ENCODE measurements around the gene NOXRED1.
A peak's percentile ranks its signal among the peaks of the same experiment; 100 is the strongest.
"Not testable (repeated sequence)": the region's sequence is repeated elsewhere in the genome, so short reads cannot be mapped to it uniquely, and the experiment has no call there.

NOXRED1 gene

DNA sequence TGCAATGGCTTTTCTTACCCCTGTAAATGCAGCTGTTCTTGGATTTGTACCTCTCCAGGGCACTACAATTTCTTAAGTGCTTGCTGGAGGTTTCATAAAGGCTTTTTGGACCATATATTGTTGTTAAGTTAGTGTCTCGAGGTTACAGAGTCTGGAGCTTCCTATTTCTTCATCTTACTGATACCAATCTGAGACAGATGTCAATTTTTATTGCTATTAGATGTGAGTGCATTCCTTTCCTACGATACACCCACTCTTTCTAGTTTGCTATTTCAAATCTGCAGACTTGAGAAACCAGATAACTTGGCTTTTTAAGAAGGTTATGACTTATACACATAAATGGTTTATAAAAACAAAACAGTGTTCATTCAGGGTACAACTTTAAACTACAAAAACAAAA lies 2.1 kb downstream of the NOXRED1 start:
- TF ChIP-seq, protein P1, sequence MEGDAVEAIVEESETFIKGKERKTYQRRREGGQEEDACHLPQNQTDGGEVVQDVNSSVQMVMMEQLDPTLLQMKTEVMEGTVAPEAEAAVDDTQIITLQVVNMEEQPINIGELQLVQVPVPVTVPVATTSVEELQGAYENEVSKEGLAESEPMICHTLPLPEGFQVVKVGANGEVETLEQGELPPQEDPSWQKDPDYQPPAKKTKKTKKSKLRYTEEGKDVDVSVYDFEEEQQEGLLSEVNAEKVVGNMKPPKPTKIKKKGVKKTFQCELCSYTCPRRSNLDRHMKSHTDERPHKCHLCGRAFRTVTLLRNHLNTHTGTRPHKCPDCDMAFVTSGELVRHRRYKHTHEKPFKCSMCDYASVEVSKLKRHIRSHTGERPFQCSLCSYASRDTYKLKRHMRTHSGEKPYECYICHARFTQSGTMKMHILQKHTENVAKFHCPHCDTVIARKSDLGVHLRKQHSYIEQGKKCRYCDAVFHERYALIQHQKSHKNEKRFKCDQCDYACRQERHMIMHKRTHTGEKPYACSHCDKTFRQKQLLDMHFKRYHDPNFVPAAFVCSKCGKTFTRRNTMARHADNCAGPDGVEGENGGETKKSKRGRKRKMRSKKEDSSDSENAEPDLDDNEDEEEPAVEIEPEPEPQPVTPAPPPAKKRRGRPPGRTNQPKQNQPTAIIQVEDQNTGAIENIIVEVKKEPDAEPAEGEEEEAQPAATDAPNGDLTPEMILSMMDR (IDR thresholded peaks at IDR 0.05; ENCODE audit: low read depth, low read length, missing control alignments), result no peak
- Histone ChIP-seq H3K27ac (no peak overlapping the region), H3K27me3 (replicated peaks) (no peaks in the 10 kb centered on the region), H3K36me3 (replicated peaks) (peaks cover 29% of the 10 kb centered on the region), H3K4me3 (ENCODE audit: low read depth, low read length) (no peak overlapping the region)
- DNase-seq, result no peak
- in situ Hi-C loops (cut with HindIII; ENCODE audit: low pct_ligation_motif_present, low sequenced_read_pairs), result no loop called here

DNA sequence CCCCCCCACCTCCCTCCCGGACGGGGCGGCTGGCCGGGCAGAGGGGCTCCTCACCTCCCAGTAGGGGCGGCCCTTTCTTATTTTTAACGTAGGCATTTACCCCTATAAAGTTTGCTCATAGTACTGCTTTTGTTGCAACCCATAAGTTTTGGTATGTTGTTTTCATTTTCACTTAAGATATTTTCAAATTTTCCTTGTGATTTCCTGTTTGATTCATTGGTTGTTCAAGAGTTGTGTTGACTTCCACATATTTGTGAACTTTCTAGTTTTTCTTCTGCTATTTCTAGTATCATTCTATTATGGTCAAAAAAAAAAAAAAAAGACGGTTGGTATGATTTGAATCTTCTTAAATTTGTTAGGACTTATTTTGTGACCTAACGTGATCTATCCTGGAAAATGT lies 6.5 kb downstream of the NOXRED1 start:
- TF ChIP-seq, protein P1 (IDR thresholded peaks at IDR 0.05; ENCODE audit: low read depth, low read length, missing control alignments), result no peak
- H3K4me3 ChIP-seq (ENCODE audit: low read depth, low read length), result no peak overlapping the region
- no peaks in the 10 kb centered on the region for H3K27me3 ChIP-seq (replicated peaks)
- DNase-seq, result no peak
- no peak overlapping the region for H3K27ac ChIP-seq
- H3K36me3 ChIP-seq (replicated peaks), result no peaks in the 10 kb centered on the region
- in situ Hi-C loops (cut with HindIII; ENCODE audit: low pct_ligation_motif_present, low sequenced_read_pairs), result no loop called here

DNA sequence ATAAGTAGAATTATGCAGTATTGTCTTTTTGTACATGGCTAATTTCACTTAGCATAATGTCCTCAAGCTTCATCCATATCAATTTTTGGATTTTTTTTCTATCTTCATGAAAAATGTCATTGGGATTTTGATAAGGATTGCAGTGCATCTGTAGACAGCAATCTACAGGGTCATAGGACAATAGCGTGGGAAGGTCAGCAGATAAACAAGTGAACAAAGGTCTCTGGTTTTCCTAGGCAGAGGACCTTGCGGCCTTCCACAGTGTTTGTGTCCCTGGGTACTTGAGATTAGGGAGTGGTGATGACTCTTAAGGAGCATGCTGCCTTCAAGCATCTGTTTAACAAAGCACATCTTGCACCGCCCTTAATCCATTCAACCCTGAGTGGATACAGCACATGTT lies 7.2 kb downstream of the NOXRED1 start:
- in situ Hi-C loops (cut with HindIII; ENCODE audit: low pct_ligation_motif_present, low sequenced_read_pairs); H3K4me3 ChIP-seq (ENCODE audit: low read depth, low read length); H3K27me3 ChIP-seq (replicated peaks); DNase-seq; H3K36me3 ChIP-seq (replicated peaks); H3K27ac ChIP-seq: not testable (repeated sequence)

DNA sequence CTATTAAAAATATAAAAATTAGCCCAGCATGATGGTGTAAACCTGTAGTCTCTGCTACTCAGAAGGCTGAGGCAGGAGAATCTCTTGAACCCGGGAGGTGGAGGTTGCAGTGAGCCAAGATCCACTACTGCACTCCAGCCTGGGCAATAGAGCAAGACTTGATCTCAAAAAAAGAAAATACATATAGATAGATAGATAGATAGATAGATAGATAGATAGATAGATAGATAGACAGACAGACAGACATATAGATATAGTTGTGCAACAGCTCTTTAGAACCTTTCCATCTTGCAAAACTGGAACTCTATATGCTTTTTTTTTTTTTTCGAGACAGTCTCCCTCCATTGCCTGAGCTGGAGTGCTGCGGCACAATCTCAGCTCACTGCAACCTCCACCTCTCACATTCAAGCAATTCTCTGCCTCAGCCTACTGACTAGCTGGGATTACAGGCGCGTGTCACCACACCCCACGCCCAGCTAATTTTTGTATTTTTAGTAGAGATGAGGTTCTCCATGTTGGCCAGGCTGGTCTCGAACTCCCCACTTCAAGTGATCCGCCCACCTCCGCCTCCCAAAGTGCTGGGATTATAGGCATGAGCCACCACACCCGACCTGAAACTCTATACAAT lies 7.8 kb downstream of the NOXRED1 start:
- DNase-seq; H3K27ac ChIP-seq; in situ Hi-C loops (cut with HindIII; ENCODE audit: low pct_ligation_motif_present, low sequenced_read_pairs); H3K27me3 ChIP-seq (replicated peaks); H3K4me3 ChIP-seq (ENCODE audit: low read depth, low read length); H3K36me3 ChIP-seq (replicated peaks): not testable (repeated sequence)

DNA sequence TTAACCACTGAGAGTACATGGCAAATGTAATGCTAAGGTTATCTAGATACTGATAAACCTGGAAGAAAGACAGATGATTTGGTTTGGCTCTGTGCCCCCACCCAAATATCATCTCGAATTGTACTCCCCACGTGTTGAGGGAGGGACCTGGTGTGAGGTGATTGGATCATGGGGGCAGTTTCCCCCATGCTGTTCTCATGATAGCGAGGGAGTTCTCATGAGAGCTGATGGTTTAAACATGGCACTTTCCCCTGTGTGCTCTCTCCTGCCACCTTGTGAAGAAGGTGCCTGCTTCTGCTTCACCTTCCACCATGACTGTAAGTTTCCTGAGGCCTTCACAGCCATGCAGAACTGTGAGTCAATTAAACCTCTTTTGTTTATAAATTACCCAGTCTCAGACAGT lies 14.2 kb downstream of the NOXRED1 start:
- no peak overlapping the region for H3K27ac ChIP-seq
- H3K4me3 ChIP-seq (ENCODE audit: low read depth, low read length), result no peak overlapping the region
- no peaks in the 10 kb centered on the region for H3K27me3 ChIP-seq (replicated peaks)
- H3K36me3 ChIP-seq (replicated peaks), result no peaks in the 10 kb centered on the region
- in situ Hi-C loops (cut with HindIII; ENCODE audit: low pct_ligation_motif_present, low sequenced_read_pairs), result no loop called here
- TF ChIP-seq, protein P1 (IDR thresholded peaks at IDR 0.05; ENCODE audit: low read depth, low read length, missing control alignments), result peak; percentile 57
- no peak for DNase-seq

DNA sequence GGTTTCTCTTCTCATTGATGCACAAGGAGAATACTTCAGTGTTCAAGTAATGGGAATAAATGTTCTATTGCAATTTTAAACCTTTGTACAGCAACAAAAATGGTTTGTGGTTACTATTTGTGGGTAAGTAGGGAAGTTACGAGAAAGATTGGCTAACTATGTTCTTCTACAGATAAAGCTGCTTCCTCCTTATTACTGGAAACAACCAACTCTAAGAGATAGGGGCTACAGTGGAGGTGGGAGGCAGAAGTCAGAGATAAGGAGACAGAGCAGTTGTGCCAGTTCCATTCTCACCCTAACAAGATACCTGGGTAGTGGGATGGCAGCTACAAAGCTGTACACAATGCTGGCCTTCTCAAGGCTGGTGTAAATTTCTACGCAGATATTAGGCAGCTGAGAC lies 16.2 kb downstream of the NOXRED1 start:
- TF ChIP-seq, protein P1 (IDR thresholded peaks at IDR 0.05; ENCODE audit: low read depth, low read length, missing control alignments), result no peak
- DNase-seq, result no peak
- Histone ChIP-seq H3K27me3 (replicated peaks) (no peaks in the 10 kb centered on the region), H3K4me3 (ENCODE audit: low read depth, low read length) (no peak overlapping the region), H3K27ac (no peak overlapping the region), H3K36me3 (replicated peaks) (no peaks in the 10 kb centered on the region)
- in situ Hi-C loops (cut with HindIII; ENCODE audit: low pct_ligation_motif_present, low sequenced_read_pairs), result no loop called here

DNA sequence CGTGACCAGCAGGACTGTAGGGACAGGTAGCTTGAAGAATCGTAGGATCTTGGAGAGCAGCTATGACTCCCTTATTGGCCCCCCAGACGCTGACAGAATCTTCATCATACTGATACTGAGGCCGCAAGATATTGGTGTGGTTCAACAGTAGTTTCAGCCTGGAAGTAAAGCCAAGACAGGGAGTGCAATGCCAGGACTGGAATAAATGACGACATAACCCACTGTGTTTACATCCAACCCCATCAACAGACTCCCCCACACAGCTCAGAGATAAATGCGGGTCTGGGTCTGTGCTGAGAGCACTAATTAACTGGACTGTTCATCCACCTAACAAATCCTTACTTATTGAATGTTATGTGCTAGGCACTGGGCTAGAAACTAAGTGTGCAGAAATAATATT lies 16.6 kb downstream of the NOXRED1 start:
- in situ Hi-C loops (cut with HindIII; ENCODE audit: low pct_ligation_motif_present, low sequenced_read_pairs), result no loop called here
- Histone ChIP-seq H3K27ac (no peak overlapping the region), H3K4me3 (ENCODE audit: low read depth, low read length) (no peak overlapping the region), H3K27me3 (replicated peaks) (no peaks in the 10 kb centered on the region), H3K36me3 (replicated peaks) (no peaks in the 10 kb centered on the region)
- DNase-seq, result no peak
- TF ChIP-seq, protein P1 (IDR thresholded peaks at IDR 0.05; ENCODE audit: low read depth, low read length, missing control alignments), result no peak
